ENCODE results near the gene CCDC8.

The CCDC8 gene

DNA sequence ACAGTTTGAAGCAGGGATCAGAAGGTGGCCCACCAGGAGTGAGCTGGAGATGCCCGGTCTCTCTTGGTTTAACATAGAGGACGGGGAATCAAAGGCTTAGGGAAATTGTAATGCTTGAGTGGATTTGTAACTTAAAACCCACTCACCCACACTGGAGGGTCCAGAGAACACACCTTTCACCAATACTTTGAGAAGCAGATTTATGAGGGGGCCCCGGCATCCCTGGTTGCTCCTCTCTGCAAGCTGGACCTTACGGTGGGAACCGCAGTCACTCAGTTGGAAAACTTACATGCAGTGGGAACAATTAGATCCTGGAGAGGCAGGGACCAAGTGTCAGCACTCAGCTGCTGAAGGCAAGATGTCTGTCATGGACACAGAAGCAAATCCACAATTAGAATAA lies 45.9 kb downstream of the CCDC8 start:
- no peak for TF ChIP-seq CTCF (IDR thresholded peaks at IDR 0.05; ENCODE audit: control insufficient read depth, insufficient read depth, low read depth, low read length, missing control alignments)
- H3K4me3 ChIP-seq (ENCODE audit: control insufficient read depth, low read depth, low read length), result no peak overlapping the region
- DNase-seq (ENCODE audit: low read depth), result no peak

- no peak for TF ChIP-seq CTCF (IDR thresholded peaks at IDR 0.05; ENCODE audit: control insufficient read depth, insufficient read depth, low read depth, low read length, missing control alignments)
- no peak for DNase-seq (ENCODE audit: low read depth)
- no peak overlapping the region for H3K4me3 ChIP-seq (ENCODE audit: control insufficient read depth, low read depth, low read length)
These were observed 46.6 kb downstream of the CCDC8 start for GRCh38 chr19:46366620-46367292.

DNA sequence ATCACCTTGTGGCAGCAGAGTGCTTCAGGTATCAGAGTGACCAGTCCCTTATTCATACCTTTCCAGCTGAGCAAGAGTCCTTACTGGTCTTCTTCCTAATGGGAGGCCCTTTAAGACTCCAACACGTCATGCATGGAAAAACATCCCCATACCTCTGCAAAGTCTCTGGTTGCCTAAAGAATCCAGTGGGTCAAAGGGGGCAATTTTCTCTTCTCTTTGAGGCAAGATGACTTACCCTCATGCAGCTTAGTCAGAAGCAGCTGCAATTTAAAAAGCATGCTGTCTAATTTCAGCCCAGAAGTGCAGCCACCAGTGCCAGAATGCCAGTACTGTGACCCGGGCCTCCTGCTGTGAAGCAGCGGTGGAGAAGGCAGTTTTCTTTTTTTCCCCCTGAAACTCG lies 47.8 kb downstream of the CCDC8 start:
- no peak for TF ChIP-seq CTCF (IDR thresholded peaks at IDR 0.05; ENCODE audit: control insufficient read depth, insufficient read depth, low read depth, low read length, missing control alignments)
- DNase-seq (ENCODE audit: low read depth), result no peak
- H3K4me3 ChIP-seq (ENCODE audit: control insufficient read depth, low read depth, low read length), result no peak overlapping the region

DNA sequence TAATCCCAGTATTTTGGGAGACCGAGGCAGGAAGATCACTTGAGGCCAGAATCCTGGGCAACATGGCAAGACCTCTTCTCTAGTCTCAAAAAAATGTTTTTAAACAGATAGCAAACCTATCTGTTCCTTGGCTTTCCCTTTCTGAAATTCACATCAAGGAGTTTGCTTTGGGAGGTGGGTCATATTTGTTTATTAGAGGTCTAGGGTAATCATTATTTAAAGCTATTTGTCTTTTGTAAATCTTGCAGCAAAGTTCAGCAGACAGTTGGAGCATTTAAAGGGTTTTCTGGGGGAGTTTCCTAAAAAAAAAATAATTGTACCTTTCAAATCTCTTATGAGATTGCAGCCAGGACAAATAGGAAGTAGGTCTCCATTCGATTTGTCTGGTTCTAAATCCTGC lies 49.0 kb downstream of the CCDC8 start:
- no peak for DNase-seq (ENCODE audit: low read depth)
- H3K4me3 ChIP-seq (ENCODE audit: control insufficient read depth, low read depth, low read length), result no peak overlapping the region
- TF ChIP-seq CTCF (IDR thresholded peaks at IDR 0.05; ENCODE audit: control insufficient read depth, insufficient read depth, low read depth, low read length, missing control alignments), result no peak

DNA sequence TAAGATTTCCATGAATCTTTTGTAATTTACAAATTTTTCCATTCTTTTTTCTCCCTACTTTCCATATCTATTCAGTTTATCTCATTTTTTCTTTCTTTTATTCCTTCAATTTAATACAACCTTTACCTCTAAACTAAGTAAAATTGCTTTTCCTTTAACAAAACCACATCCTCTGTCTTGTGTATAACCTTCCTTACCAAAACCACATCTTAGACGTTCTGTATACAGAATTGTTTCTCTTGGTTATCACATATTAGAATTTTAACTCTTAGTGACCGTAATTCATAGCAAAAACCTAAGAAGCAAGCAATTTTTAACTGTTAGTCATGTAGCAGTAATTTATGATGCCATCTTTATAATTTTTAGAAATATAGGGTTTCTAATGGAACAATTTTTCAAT lies 51.4 kb downstream of the CCDC8 start:
- DNase-seq (ENCODE audit: low read depth), result no peak
- no peak overlapping the region for H3K4me3 ChIP-seq (ENCODE audit: control insufficient read depth, low read depth, low read length)
- TF ChIP-seq CTCF (IDR thresholded peaks at IDR 0.05; ENCODE audit: control insufficient read depth, insufficient read depth, low read depth, low read length, missing control alignments), result no peak
